GM20000 (cell line): ENCODE measurements around the gene SOD3.

ENCODE experiments used
- DNase-seq: peaks from one replicate; pipeline ENCODE4 v3.0.0; 2012; ENCODE audit warnings: low spot score
- TF ChIP-seq, protein P1 (sequence below): IDR thresholded peaks from 2 replicates; pipeline ENCODE4 v1.5.1; 2012; ENCODE audit warnings: mild to moderate bottlenecking, control low read depth; ENCODE audit errors: extremely low read depth, missing control alignments

Gene SOD3

GRCh38 chr4:24835696-24836095 is 40.3 kb downstream of the SOD3 start:
- TF ChIP-seq, protein P1, sequence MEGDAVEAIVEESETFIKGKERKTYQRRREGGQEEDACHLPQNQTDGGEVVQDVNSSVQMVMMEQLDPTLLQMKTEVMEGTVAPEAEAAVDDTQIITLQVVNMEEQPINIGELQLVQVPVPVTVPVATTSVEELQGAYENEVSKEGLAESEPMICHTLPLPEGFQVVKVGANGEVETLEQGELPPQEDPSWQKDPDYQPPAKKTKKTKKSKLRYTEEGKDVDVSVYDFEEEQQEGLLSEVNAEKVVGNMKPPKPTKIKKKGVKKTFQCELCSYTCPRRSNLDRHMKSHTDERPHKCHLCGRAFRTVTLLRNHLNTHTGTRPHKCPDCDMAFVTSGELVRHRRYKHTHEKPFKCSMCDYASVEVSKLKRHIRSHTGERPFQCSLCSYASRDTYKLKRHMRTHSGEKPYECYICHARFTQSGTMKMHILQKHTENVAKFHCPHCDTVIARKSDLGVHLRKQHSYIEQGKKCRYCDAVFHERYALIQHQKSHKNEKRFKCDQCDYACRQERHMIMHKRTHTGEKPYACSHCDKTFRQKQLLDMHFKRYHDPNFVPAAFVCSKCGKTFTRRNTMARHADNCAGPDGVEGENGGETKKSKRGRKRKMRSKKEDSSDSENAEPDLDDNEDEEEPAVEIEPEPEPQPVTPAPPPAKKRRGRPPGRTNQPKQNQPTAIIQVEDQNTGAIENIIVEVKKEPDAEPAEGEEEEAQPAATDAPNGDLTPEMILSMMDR: no peak
- DNase-seq: no peak

GRCh38 chr4:24836661-24837242 is 41.4 kb downstream of the SOD3 start:
- no peak for DNase-seq
- TF ChIP-seq, protein P1: no peak

DNA sequence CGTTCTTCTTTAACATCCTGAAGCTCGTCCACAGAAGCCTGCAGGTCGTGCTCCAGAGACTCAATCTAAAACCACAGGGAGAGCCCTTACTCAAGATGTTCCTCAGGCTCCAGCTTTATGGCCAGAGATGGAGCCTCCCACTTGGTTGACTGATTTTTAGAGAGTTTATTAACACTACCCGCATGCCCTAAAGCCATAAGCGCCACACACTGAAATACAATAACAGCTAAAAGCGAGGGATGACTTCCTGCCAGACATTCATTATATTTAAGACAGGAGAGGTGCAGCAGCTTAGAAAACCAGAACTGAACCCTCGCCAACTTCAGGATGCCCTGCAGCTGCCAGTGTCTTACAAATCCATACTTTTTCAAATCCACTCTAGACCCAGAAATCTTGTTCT is 42.0 kb downstream of the SOD3 start:
- no peak for DNase-seq

DNA sequence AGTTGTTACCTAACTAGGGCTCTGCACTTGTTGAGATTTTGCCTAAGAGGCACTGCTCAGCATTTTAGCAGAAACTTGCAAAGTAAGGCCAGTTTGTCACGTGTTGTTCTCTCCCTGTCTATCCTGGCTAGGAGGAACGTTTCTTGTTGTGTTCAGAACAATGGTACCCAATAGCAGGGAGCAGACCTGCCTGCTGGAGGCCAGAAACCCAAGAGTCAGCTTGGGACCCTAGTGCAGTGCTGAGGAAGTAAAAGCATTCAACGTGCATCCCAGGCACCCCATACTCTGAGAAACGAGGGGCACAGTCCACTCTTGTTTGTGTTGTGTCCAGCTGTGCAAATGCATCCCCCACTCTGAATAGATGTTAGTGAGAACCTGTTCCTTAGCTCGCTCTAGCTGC is 42.4 kb downstream of the SOD3 start:
- TF ChIP-seq, protein P1: no peak
- DNase-seq: no peak

More for the DNA sequence above, 42.0 kb downstream of the SOD3 start:
- TF ChIP-seq, protein P1: no peak

DNA sequence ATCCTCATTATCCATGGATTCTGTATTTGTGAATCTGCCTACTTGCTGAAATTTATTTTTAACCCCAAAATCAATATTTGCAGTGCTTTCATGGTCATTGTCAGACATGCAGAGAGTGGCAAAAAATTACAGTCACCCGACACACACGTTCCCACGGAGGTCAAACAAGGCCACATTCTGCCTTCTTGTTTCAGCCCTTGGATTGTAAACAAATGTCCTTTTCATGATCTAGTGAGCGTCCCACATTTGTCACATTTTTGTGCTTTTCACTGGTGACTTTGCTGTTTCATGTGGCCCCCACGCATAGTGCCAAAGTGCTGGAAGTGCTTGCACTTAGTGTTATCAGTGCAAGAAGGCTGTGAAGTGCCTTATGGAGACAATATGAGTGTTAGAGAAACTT is 45.0 kb downstream of the SOD3 start:
- no peak for DNase-seq
- TF ChIP-seq, protein P1: no peak

DNA sequence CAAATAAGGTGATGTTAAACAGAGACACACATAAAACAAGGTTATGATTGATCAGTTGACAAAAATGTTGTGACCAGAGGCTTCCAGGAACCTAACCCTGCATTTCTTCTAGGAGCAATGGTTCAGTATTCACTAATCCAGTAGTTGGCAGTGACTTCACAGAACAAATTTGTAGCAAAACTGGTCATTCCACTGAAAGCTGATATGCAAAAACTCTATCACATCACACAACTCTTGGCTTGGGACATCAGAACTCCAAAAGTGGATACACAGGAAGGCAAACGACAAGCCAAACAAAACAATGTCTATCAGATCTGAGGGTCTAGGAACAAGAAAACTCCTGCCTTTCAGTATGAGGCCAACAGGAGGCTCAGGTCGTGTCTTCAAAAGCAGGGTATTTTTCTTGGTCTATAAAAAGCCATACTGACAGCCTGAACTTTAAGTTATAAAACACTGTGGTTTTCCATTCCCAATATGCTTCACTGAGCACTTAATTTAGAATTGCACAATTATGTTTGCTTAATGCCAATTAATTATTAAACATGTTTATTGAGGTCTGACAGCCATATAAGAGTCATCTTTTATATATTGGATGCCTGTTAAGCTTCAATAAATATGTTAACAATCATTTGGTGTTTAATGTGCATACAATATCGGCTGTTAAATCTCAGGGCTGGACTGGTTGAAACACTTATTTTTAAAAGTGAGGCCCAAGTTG is 45.6 kb downstream of the SOD3 start:
- DNase-seq: no peak
- TF ChIP-seq, protein P1: no peak

DNA sequence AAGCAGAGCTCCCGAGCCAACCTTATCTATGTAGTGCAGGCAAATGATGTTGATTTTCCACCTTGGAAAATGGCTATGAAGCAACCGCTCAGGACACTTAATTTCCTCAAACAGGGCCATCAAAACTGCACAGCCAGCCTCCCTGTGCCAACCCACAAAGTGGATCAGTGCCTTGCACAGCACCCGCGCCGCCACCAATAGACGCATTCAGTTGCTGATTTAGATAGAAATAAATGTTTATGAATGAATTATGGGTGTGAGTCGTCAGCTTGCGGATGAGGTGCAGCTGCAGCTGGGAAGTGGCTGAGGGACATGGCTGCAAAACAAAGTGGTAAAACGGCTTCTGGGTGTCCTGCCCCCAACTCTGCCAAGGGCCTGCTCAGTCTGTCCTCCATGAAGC is 47.0 kb downstream of the SOD3 start:
- TF ChIP-seq, protein P1: no peak
- no peak for DNase-seq
